K562 treated with DMSO at 1 percent for 4 hours (cell line): ENCODE results near the gene HOXD3. TPM values are rescaled to one million over a fixed set of nuclear protein-coding genes. Genes with fewer than 3 reads are reported as not detected.

ENCODE experiments used
- total RNA-seq: library from RNA; unstranded; fragments of 300-600 nt; gene quantifications from 2 replicates; pipeline ENCODE4 v1.2.3, GENCODE V29; 2022; ENCODE audit not compliant: insufficient read depth

HOXD3 gene
- total RNA-seq: not detected in 2 replicates

GRCh38 chr2:176156807-176157498 is at the start of gene HOXD3:
TSS of gene HOXD3 (plus strand) at chr2:176157307. CDS start at chr2:176169115, 11,808 bp downstream.

DNA sequence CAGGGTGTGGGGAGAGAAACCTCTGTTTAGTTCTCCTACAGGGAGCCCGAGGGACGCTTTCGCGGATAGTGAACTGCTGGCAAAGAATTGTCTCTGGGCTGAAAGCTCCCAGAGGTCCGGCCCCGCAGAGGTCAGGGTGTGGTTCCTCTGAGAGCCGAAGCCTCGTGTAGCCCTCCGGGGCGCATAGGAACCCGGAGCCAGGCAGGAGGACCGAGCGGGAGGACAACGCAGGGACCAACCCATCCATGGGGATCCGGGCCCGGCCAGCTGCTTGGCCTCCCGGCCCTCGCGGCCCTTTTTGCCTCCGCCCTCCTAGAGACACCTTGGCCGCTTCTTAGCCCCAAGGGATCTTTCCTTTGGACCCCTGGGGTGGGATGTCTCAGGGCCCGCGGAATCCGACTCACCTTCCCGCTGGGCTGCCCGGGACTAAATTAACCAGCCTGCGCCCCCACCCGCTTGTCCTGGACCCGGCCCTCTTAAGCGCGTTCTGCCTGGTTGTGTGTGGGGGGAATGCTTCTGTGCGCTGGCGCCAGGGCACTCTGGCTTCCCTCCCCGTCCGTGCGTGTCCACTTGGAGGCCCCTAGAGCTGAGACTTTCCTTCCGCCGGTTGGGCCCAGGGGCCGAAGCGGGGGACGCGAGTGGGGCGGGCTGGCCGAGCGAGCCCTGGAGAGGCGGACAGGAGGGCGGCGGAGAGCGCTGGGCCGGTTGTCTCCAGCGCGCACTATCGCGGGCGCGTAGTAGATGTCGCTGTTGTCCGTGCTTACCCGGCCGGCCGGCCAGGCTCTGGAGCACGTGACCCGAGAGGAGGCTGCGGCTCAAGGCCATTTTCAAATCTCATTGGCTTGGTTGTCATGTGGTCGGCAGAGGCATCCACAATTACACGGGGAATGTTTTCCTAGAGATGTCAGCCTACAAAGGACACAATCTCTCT is 41.0 kb upstream of the HOXD3 start, which contains the start of gene HOXD10:
Gene HOXD10, plus strand, starts transcription at position 896 of the 931 bp plus-strand sequence. CDS start 56 bp downstream, outside the sequence.

DNA sequence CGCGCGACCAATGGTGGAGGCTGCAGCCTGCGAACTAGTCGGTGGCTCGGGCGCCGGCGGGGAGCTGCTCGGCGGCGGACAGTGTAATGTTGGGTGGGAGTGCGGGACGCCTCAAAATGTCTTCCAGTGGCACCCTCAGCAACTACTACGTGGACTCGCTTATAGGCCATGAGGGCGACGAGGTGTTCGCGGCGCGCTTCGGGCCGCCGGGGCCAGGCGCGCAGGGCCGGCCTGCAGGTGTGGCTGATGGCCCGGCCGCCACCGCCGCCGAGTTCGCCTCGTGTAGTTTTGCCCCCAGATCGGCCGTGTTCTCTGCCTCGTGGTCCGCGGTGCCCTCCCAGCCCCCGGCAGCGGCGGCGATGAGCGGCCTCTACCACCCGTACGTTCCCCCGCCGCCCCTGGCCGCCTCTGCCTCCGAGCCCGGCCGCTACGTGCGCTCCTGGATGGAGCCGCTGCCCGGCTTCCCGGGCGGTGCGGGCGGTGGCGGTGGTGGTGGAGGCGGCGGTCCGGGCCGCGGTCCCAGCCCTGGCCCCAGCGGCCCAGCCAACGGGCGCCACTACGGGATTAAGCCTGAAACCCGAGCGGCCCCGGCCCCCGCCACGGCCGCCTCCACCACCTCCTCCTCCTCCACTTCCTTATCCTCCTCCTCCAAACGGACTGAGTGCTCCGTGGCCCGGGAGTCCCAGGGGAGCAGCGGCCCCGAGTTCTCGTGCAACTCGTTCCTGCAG is 34.3 kb upstream of the HOXD3 start, which contains the start of gene HOXD9:
Gene HOXD9, plus strand, starts transcription at position 37 of the 728 bp plus-strand sequence. Its CDS starts 50 bp downstream, at position 87.

GRCh38 chr2:176128982-176129796 is 27.9 kb upstream of the HOXD3 start, which contains the start of gene HOXD8:
TSS of gene HOXD8 (plus strand) at chr2:176129705. CDS start at chr2:176130367, 662 bp downstream.

DNA sequence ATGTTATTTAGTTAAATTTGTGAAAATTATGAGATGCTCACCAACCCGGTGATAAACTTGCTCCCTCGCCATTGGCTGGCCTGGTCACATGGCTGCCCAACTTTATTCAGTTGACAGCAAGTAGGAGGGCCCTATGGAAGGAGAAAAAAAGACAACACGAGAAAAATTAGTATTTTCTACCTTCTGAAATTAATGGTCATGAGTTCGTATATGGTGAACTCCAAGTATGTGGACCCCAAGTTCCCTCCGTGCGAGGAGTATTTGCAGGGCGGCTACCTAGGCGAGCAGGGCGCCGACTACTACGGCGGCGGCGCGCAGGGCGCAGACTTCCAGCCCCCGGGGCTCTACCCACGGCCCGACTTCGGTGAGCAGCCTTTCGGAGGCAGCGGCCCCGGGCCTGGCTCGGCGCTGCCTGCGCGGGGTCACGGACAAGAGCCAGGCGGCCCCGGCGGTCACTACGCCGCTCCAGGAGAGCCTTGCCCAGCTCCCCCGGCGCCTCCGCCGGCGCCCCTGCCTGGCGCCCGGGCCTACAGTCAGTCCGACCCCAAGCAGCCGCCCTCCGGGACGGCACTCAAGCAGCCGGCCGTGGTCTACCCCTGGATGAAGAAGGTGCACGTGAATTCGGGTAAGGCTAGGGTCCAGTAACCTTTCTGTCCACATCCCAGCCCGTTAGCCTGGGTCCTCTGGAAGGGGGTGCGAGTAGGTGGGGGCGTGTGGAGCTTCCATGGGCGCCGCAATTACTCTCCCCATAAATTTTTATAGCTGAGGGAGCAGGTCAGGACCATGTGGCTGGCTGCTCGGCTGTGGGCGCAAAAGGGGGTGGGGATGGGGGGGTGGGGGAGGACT is 5.4 kb upstream of the HOXD3 start, which contains the start of gene HOXD4:
Gene HOXD4, plus strand, starts transcription at position 109 of the 846 bp plus-strand sequence. Its CDS starts 84 bp downstream, at position 193.

DNA sequence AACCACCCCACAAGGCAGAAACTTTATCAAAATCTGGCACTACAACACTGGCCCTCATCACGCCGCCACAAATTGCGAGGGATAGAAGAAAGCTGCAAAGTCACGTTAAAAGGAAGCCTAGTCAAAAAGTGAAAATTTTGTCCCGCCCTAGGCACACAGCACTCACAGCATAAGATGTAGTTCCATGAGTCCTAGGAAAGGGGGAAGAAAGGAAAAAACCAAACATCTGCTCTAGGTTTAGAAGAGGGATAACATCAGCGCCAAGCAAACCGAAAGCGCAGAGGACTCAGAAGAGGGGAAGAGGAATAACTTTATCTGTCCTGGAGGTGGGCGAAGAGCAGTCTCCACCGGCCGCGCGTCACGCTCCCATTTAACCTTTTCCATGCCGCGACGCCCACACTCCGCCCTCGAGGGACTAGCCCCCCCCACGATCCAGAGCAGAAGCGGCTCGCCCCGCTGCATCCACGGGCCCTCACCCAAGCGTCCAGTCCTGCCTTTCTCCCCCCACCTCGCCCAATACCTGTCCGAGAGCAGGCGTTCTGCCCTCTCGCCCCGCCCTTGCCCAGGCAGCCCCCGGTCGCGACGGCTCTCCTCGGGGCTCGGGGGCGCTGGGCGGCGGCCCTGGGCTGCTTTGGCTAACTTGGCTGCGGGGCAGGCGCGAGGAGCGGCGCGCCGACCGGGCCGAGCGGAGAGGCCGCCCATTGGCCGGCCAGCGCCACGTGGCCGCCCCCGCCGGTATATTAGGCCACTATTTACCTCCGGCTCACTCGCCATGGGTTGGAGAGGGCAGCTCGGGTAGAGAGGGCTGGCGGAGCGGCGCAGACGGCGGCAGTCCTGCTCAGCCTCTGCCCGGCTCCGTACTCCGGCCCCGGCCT is 31.0 kb downstream of the HOXD3 start, which contains the start of gene HOXD1:
Gene HOXD1, plus strand, starts transcription at position 770 of the 875 bp plus-strand sequence. CDS start 134 bp downstream, outside the sequence.

Other genes with a start within 250 kb of the HOXD3 start
- 12.8 and 16.2 TPM in 2 replicates for gene LNPK, start 155.0 kb upstream of the HOXD3 start, total RNA-seq
- gene EVX2, start 73.3 kb upstream of the HOXD3 start, total RNA-seq: not detected in 2 replicates
- gene HOXD13, start 64.6 kb upstream of the HOXD3 start, total RNA-seq: not detected in 2 replicates
- gene HOXD12, start 57.5 kb upstream of the HOXD3 start, total RNA-seq: not detected in 2 replicates
- not detected in 2 replicates for gene HOXD11, start 50.0 kb upstream of the HOXD3 start, total RNA-seq
- not detected in 2 replicates for gene HOXD10, start 40.5 kb upstream of the HOXD3 start, total RNA-seq
- not detected in 2 replicates for gene HOXD9, start 34.6 kb upstream of the HOXD3 start, total RNA-seq
- gene HOXD8, start 27.6 kb upstream of the HOXD3 start, total RNA-seq: not detected in 2 replicates
- not detected in 2 replicates for gene HOXD4, start 5.8 kb upstream of the HOXD3 start, total RNA-seq
- gene HOXD1, start 31.4 kb downstream of the HOXD3 start, total RNA-seq: not detected in 2 replicates
- gene MTX2, start 112.1 kb downstream of the HOXD3 start, total RNA-seq: 43.4 and 54.9 TPM in 2 replicates